ENCODE results near the gene NCL. TPM values are rescaled to one million over a fixed set of nuclear protein-coding genes. Genes with fewer than 3 reads are reported as not detected.

NCL gene
- total and polyA plus RNA-seq, 2 of the 4 experiments (the other 2 are of a cell fraction) = 267 to 289 TPM

DNA sequence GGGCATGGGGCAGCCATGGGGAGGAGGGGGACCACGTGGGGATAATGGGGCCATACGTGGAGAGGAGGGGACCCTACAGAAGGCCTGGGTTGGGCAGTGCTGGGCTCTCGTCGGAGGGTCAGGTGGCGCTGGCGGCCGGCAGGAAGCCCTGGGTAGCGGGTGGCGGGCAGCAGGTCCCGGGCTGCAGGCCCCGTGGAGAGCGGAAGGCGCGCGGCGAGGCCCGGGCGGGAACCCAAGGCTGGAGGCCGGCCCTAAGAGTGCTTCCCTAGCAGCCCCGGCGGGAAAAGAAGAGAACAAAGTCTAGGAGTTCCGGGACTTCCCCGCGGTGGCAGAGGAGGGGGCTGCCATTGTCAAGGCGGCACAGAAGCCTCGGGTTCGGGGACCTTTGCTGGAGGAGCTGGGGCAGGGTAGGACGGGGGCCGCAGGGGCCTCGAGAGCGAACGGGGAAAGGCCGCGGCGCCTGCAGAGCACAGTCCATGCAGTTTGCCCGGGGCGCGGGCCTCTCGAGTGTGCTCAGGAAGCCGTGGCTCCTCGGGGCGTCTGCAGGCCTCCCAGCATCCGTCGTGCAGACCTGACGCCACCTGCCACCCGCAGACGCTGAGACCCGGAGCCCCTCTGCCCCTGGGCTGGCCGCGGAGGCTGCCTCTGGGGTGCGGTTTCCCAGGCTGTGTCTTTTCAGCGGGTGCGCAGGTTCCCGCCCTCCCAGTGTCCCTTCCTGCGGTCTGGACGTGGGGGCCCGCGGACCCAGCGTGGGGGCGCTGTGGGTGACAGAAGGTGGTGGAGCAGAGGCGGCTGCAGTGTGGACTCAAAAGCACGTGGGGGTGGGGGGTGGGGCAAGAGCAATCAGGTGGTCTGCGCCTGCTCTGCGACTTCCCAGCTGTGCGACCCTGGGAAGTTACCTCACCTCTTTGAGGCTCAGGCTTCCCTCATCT is 19.4 kb upstream of the NCL start:
- Histone ChIP-seq H2AFZ (replicated peaks; ENCODE audit: low read length, poor library complexity) (peak overlapping the region; percentile 94), H3K27ac (ENCODE audit: insufficient read depth, low read length) (no peak overlapping the region), H2AK5ac (ENCODE audit: low read depth, low read length) (no peak overlapping the region), H3K4me3 (ENCODE audit: insufficient read depth, low read depth, low read length) (no peak overlapping the region), H2BK5ac (ENCODE audit: low read depth, low read length, poor library complexity, severe bottlenecking) (no peak overlapping the region), H3K18ac (ENCODE audit: low read depth, low read length) (no peak overlapping the region), H2BK120ac (ENCODE audit: low read depth, low read length) (no peak overlapping the region), H4K8ac (ENCODE audit: low read depth in 2 of 2, low read length in 2 of 2) (peak overlapping the region in 1 of 2 experiments; percentile 59; a peak in 2 of 4 replicates), H3K56ac (ENCODE audit: extremely low read depth, insufficient read depth, low read length) (no peak overlapping the region), H3K79me1 (ENCODE audit: low read depth in 1 of 2, low read length in 2 of 2) (no peaks in the 10 kb centered on the region), H4K5ac (ENCODE audit: low read depth, low read length) (no peak overlapping the region), H3K14ac (replicated peaks; ENCODE audit: low read depth, low read length) (no peak overlapping the region), H2AK9ac (replicated peaks; ENCODE audit: low read depth, low read length, poor library complexity) (no peak overlapping the region), H4K20me1 (ENCODE audit: insufficient read depth, low read length) (no peaks in the 10 kb centered on the region), H3K9me1 (ENCODE audit: insufficient read depth, low read length) (no peaks in the 10 kb centered on the region), H3K4me2 (ENCODE audit: low read depth, low read length) (no peak overlapping the region), H3K36me3 (ENCODE audit: control insufficient read depth, insufficient read depth, low read length) (no peaks in the 10 kb centered on the region), H3K4ac (ENCODE audit: low read depth, low read length) (no peak overlapping the region), H3K9ac (ENCODE audit: low read depth, low read length) (no peak overlapping the region), H2BK20ac (ENCODE audit: low read depth, low read length) (no peak overlapping the region), H3K23ac (ENCODE audit: low read depth, low read length) (no peak overlapping the region), H3K4me1 (ENCODE audit: control insufficient read depth, insufficient read depth, low read length) (no peaks in the 10 kb centered on the region), H4K91ac (ENCODE audit: insufficient read depth, low read depth, low read length) (no peak overlapping the region), H3K27me3 (ENCODE audit: control insufficient read depth, insufficient read depth, low read length) (peaks cover 7% of the 10 kb centered on the region; the same call in 1 of the 2 replicates), H2BK15ac (ENCODE audit: low read depth, low read length) (no peak overlapping the region), H3K9me3 (ENCODE audit: control insufficient read depth, insufficient read depth, low read length) (no peaks in the 10 kb centered on the region)
- DNase-seq (no peak), ATAC-seq (ENCODE audit: low read depth) (no peak)
- intact Hi-C loops (cut with micrococcal nuclease) (loop anchor here (2.0 to 10.0 kb wide), 2 partner anchors 117 to 819 kb away; no protein-coding TSS in a partner anchor), in situ Hi-C loops (cut with MboI; ENCODE audit: low sequenced_read_pairs) (no loop called here), dilution Hi-C loops (cut with HindIII; ENCODE audit: low sequenced_read_pairs, unreplicated experiment) (no loop called here)
- ChIA-PET CTCF (interaction anchor here (0.6 to 1.5 kb wide), 8 partner anchors 8 to 77 kb away, joined by 3 to 5 read pairs (median 4); no protein-coding TSS in a partner anchor), POLR2A (ENCODE audit: unreplicated experiment) (no interaction called here)
- TF ChIP-seq SMC3 (IDR thresholded peaks at IDR 0.05; ENCODE audit: low read depth, low read length) = no peak
- no TSS peak for BruUV-seq (replicated peaks)
- WGBS, 2 experiments (ENCODE audit: extremely low coverage in 2 of 2, insufficient read length in 1 of 2) = 67% methylated on average over 40 of the region's 65 CpGs; no CpG with 5 or more reads in 1 of the 2 experiments
